ENCODE data around the gene TOM1.

Gene TOM1

DNA sequence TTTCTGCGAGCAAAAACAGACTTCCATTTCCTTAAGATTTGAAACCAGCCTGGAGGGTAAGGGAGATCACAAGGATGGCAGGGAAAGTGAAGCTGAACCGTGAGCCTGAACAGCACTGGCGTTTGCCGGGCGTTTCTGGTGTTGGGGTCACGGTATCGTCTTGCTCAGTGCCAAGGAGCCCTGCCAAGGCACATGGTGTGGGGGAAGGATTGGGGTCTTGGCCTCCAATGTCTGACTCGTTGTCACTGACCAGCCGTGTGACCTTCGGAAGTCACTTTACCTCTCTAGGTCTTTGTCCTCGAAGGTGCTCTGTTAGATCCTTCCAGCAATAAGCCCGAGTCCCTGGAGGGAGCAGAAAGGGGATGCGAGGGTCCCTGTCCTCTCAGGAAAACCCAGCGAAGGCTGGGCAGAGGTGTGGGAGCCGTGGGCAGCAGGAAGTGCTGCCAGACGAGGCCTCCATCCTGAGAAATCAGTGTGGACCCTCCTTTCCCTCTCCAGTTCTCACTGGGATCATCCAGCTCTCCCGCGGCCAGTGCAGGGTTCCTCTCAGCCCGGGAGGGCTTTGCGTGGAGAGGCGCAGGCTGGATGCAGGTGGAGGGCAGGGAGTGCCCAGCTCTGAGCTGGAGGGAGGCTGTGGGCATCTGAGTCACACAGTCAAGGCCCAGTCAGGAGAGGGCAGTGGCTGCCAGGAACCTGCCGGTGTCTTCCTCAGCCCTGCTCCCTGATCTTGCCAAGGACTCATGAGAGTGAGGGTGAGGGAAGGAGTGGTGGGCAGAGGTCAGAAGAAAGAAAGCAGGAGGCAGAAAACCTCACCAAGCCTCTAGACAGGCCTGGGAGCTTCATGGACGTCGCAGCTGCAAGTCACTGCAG lies 18.9 kb downstream of the TOM1 start:
- no peak overlapping the region for H3K27ac ChIP-seq (replicated peaks)
- DNase-seq (ENCODE audit: low read depth in 1 of 2, low spot score in 1 of 2), result no peak
- no peak for TF ChIP-seq SPI1 (IDR thresholded peaks at IDR 0.05; ENCODE audit: borderline replicate concordance, low read depth)
- TF ChIP-seq GABPA (IDR thresholded peaks at IDR 0.05; ENCODE audit: low read depth), result no peak
- no peak for TF ChIP-seq POLR2AphosphoS5 (IDR thresholded peaks at IDR 0.05; ENCODE audit: low read depth)
- TF ChIP-seq, protein P1, sequence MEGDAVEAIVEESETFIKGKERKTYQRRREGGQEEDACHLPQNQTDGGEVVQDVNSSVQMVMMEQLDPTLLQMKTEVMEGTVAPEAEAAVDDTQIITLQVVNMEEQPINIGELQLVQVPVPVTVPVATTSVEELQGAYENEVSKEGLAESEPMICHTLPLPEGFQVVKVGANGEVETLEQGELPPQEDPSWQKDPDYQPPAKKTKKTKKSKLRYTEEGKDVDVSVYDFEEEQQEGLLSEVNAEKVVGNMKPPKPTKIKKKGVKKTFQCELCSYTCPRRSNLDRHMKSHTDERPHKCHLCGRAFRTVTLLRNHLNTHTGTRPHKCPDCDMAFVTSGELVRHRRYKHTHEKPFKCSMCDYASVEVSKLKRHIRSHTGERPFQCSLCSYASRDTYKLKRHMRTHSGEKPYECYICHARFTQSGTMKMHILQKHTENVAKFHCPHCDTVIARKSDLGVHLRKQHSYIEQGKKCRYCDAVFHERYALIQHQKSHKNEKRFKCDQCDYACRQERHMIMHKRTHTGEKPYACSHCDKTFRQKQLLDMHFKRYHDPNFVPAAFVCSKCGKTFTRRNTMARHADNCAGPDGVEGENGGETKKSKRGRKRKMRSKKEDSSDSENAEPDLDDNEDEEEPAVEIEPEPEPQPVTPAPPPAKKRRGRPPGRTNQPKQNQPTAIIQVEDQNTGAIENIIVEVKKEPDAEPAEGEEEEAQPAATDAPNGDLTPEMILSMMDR (IDR thresholded peaks at IDR 0.05; ENCODE audit: insufficient read depth, low read length), result no peak
- TF ChIP-seq, protein P2, sequence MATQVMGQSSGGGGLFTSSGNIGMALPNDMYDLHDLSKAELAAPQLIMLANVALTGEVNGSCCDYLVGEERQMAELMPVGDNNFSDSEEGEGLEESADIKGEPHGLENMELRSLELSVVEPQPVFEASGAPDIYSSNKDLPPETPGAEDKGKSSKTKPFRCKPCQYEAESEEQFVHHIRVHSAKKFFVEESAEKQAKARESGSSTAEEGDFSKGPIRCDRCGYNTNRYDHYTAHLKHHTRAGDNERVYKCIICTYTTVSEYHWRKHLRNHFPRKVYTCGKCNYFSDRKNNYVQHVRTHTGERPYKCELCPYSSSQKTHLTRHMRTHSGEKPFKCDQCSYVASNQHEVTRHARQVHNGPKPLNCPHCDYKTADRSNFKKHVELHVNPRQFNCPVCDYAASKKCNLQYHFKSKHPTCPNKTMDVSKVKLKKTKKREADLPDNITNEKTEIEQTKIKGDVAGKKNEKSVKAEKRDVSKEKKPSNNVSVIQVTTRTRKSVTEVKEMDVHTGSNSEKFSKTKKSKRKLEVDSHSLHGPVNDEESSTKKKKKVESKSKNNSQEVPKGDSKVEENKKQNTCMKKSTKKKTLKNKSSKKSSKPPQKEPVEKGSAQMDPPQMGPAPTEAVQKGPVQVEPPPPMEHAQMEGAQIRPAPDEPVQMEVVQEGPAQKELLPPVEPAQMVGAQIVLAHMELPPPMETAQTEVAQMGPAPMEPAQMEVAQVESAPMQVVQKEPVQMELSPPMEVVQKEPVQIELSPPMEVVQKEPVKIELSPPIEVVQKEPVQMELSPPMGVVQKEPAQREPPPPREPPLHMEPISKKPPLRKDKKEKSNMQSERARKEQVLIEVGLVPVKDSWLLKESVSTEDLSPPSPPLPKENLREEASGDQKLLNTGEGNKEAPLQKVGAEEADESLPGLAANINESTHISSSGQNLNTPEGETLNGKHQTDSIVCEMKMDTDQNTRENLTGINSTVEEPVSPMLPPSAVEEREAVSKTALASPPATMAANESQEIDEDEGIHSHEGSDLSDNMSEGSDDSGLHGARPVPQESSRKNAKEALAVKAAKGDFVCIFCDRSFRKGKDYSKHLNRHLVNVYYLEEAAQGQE (IDR thresholded peaks at IDR 0.05; ENCODE audit: insufficient replicate concordance, low read depth), result no peak
- no peak overlapping the region for H3K4me3 ChIP-seq (replicated peaks; ENCODE audit: insufficient read depth, low read length)
- no peaks in the 10 kb centered on the region for H3K27me3 ChIP-seq (ENCODE audit: insufficient read depth, poor library complexity, severe bottlenecking)

DNA sequence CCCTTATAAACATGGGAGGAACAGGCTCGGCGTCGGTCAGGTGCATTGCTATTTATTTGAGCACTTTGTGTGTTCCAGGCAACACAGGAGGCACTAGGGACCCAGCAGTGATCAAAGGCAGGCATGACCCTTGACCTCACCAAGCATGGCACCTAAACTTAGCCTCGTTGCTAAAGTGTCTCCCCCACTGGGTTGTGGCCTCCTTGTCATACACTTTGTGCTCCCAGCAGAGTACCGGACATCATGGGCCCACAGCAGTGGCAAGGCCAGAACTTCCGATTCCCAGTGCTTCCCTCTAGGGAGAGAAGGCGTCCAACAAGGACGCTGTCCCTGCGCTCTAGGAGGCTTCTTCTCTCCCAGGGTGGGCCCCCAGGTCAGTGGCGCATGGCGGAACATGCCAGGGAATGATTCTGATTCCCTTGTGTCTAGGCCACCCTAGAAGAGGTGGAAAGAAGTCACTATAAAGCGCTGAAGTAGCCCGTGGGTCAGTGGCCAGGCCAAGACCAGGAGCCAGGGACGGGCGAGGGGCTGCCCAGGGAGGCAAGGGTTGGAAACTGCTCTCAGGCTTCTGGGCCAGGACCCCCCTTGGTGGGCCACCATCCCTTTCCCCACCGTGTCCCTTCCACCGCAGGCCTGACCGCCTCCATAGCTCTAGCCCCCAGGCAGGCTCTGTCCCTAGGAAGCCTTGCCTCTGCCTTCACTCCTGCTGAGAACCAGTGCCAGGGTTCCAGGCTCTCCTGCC lies 19.7 kb downstream of the TOM1 start:
- TF ChIP-seq GABPA (IDR thresholded peaks at IDR 0.05; ENCODE audit: low read depth), result no peak
- TF ChIP-seq, protein P1 (IDR thresholded peaks at IDR 0.05; ENCODE audit: insufficient read depth, low read length), result no peak
- no peak for TF ChIP-seq POLR2AphosphoS5 (IDR thresholded peaks at IDR 0.05; ENCODE audit: low read depth)
- TF ChIP-seq, protein P2 (IDR thresholded peaks at IDR 0.05; ENCODE audit: insufficient replicate concordance, low read depth), result no peak
- no peak for TF ChIP-seq SPI1 (IDR thresholded peaks at IDR 0.05; ENCODE audit: borderline replicate concordance, low read depth)
- no peak overlapping the region for H3K27ac ChIP-seq (replicated peaks)
- no peak for DNase-seq (ENCODE audit: low read depth in 1 of 2, low spot score in 1 of 2)
- no peak overlapping the region for H3K4me3 ChIP-seq (replicated peaks; ENCODE audit: insufficient read depth, low read length)
- H3K27me3 ChIP-seq (ENCODE audit: insufficient read depth, poor library complexity, severe bottlenecking), result no peaks in the 10 kb centered on the region

DNA sequence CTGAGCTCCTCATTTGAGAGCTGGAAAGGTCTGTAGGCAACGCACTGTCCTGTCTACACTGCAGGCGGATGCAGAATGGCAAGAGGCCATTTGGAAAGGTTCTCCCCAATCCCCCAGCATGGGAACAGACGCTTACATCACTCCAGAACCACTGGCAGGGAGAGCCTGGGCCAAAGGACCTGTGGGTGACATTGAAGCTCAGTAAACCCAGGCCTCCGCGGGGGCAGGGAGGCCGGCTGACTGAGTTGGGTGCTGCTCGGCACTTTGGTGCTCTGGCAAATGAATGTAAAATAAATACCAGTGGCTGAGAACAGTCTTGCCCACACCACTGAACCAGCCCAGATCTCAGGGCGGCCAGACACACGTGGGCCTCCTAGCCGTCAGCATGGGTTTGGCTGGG lies 22.4 kb downstream of the TOM1 start:
- Histone ChIP-seq H3K4me3 (replicated peaks; ENCODE audit: insufficient read depth, low read length) (no peak overlapping the region), H3K27me3 (ENCODE audit: insufficient read depth, poor library complexity, severe bottlenecking) (no peaks in the 10 kb centered on the region), H3K27ac (replicated peaks) (no peak overlapping the region)
- TF ChIP-seq POLR2AphosphoS5 (IDR thresholded peaks at IDR 0.05; ENCODE audit: low read depth), result no peak
- TF ChIP-seq SPI1 (IDR thresholded peaks at IDR 0.05; ENCODE audit: borderline replicate concordance, low read depth), result no peak
- no peak for DNase-seq (ENCODE audit: low read depth in 1 of 2, low spot score in 1 of 2)

DNA sequence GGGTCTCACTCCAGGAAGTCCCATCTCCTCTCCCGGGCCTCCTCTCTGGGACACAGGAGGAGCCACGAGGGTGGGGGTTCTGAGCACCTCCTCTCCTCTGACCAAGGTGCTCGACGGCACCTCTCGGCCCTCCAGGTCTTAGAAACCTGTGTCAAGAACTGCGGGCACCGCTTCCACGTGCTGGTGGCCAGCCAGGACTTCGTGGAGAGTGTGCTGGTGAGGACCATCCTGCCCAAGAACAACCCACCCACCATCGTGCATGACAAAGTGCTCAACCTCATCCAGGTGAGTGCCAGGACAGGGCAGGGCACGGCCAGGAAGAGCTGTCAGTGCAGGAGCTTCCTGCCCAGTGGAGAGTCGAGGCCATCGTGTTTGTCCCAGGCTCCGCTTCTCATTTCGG lies 23.2 kb downstream of the TOM1 start:
- TF ChIP-seq GABPA (IDR thresholded peaks at IDR 0.05; ENCODE audit: low read depth) (no peak), POLR2AphosphoS5 (IDR thresholded peaks at IDR 0.05; ENCODE audit: low read depth) (no peak), SPI1 (IDR thresholded peaks at IDR 0.05; ENCODE audit: borderline replicate concordance, low read depth) (no peak)
- TF ChIP-seq, protein P1 (IDR thresholded peaks at IDR 0.05; ENCODE audit: insufficient read depth, low read length), result no peak
- TF ChIP-seq, protein P2 (IDR thresholded peaks at IDR 0.05; ENCODE audit: insufficient replicate concordance, low read depth), result no peak
- DNase-seq (ENCODE audit: low read depth in 1 of 2, low spot score in 1 of 2), result no peak
- H3K27ac ChIP-seq (replicated peaks), result no peak overlapping the region
- no peak overlapping the region for H3K4me3 ChIP-seq (replicated peaks; ENCODE audit: insufficient read depth, low read length)
- no peaks in the 10 kb centered on the region for H3K27me3 ChIP-seq (ENCODE audit: insufficient read depth, poor library complexity, severe bottlenecking)
